Stimulated activated CD4-positive, alpha-beta T cell treated with anti-CD3 and anti-CD28 coated beads, Interleukin-12 subunit alpha, Interleukin-12 subunit beta, amount 100 ng/mL, for 4 hours (primary cell): ENCODE measurements around the gene MTARC2.

Experiments
- DNase-seq: peaks from one replicate; pipeline ENCODE4 v3.0.0-alpha.2; 2020

MTARC2 gene

GRCh38 chr1:220833436-220833835 is 85.3 kb downstream of the MTARC2 start:
- no peak for DNase-seq
